COR-L47 (cell line): ENCODE results near the gene F8.
"Not testable (repeated sequence)": the region's sequence is repeated elsewhere in the genome, so short reads cannot be mapped to it uniquely, and the experiment has no call there.

Source experiments
- DNase-seq: peaks from one replicate; lab custom pipeline; 2025; lab: John Stamatoyannopoulos, UW

The F8 gene

DNA sequence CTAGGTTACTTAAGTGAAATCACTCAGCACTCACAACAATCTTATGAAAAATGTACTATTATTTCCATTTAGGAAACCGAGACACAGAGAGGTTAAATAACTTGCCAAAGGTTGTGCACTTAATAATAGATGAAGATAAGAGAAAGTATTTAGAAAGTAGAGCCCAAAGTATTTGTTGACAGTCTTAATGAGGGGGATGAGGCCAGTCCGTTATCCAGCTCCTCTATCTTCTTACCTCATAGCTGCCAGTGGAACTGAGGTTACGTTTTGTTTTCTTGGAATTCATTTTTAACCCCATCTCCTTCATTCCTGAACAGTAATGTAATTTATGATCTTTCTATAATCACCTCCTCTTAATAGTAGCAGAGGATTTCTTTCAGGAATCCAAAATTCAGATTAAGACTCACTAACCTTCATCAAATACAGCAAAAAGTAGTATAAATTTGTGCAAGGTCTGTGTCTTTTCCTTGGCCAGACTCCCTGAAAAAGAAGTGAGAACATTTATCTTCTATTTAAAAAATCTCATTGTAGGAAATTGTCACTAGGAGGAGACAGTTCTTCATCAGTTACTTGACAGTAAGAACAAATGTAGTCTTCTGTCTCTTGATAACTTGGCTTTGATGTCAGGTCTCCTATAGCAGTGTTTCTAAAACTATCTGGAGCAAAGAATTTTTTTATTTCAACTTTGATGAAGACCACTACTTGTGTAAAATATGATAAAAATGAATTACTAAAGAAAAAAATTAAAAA lies 35.5 kb downstream of the F8 start:
- DNase-seq = no peak

DNA sequence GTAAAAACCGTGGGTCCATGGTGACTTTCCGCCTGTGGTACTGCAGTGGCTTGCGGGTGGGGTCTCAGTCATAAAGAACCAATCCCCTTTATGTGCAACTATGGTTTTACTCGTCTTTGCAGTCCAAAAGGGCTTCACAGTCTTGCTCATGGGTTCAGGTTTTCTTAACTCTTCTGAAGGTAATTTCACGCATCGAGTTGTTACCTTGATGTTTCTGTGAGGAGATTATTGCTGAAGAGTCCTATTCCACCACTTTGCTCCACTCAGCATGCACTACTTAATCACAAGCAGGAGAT lies 41.5 kb downstream of the F8 start:
- DNase-seq = no peak

DNA sequence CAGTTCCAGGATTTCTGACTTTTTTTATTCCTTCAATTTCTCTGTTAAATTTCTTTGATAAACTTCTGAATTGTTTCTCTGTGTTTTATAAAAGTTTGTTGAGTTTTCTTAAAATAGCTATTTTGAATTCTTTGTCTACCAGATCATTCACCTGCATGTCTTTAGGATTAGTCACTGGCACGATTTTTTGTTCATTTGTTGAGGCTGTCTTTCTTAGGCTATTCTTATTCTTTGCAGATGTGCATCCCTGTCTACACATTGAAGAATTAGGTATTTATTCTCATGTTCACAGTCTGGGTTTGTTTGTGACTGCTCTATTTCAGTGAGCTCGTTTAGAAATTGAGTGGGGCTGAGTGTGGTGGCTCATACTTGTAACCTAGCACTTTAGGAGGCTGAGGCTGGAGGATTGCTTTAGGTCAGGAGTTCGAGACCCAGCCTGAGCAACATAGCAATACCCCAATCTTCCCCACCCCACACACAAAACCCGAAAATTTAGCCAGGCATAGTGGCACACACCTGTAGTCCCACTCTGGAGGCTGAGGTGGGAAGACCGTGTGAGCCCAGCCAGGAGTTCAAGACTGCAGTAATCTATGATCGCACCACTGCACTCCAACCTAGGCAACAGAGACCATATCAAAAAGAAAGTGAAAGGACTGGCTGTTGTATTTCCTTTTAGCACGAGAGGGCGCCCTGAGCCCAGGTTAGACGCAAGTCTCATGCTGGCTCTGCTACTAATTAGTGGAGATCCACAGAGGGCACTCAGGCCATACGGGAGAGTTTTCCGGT lies 42.0 kb downstream of the F8 start:
- DNase-seq = peak; percentile 57

DNA sequence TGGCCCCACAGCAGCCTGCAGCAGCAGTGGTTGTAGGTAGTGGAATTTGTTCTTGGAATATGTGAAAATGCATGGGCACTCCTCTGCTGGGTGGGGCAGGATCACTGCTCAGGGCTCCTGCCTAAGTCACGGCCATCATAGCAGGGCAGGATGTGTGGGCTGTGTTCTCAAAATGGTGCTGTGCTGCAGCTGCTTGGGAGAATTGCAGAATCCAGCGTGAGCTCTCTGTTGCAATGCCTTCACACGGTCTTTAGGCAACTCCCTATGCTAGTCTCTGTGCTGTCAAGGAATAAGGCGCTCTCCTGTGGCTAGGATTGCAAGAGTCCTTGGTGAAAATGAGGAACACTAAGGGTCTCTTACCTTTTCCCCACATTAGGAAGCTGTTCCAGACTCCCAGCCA lies 42.9 kb downstream of the F8 start:
- DNase-seq = no peak

DNA sequence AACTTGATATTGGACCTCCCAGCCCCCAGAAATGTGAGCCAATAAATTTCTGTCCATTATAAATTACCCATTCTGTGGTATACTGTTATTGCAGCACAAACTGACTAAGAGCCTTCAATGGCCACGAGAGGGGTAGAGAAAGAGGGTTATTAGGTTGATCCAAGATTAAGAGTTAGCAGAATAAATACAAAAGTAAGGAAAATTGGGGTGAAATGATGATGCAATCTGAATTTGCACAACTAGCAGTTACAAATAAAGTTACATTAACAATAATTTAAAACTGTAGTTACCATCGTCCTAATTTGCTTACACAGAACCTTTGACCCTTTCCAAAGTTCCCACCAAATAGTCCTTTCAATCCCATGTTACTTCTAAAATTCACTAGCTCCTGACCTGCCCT lies 54.2 kb downstream of the F8 start:
- DNase-seq = no peak

DNA sequence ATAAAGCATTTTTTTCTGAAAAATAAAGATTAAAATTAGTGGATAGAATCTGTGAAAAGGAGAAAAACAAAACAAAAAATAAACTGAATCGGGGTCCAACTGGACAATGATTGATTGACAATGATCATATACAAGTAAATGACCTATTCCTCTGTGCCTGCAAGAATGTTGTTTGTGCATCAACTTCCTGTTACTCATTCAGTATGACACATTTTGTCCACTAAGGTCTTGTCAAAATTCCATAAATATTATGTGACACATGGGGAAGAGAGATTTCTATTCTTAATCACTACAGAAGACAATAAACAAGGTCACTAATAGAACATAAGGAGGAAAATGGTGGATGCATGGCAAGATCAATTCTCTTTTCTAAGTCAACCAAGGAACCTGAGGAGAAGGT lies 54.9 kb downstream of the F8 start:
- DNase-seq = no peak

DNA sequence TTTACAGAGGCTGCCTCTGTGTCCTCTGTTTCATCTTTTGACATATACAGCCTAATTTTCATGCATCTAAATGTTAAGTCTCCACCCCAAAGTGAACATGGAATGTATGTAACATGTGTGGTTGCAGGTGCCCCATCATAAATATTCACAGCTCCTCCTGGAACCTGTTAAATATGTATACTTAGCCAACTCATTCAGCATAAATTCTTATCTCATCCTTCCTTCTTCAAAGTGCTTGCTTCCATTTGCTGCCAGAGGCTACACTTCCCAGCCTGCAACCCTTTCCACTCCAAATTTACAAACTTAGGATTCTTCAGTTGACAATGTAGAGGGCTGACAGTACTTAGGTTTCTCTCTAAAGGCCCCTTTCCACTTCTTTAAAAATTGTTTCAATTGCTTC lies 60.6 kb downstream of the F8 start:
- DNase-seq = no peak

- not testable (repeated sequence) for DNase-seq
Observed at GRCh38 chrX:154955799-154956198, 66.7 kb downstream of the F8 start.

DNA sequence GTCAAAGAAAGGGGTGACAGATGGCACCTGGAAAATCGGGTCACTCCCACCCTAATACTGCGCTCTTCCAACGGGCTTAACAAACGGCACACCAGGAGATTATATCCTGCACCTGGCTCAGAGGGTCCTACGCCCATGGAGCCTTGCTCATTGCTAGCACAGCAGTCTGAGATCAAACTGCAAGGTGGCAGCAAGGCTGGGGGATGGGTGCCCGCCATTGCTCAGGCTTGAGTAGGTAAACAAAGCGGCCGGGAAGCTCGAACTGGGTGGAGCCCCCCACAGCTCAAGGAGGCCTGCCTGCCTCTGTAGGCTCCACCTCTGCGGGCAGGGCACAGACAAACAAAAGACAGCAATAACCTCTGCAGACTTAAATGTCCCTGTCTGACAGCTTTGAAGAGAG lies 83.3 kb downstream of the F8 start:
- DNase-seq = not testable (repeated sequence)

DNA sequence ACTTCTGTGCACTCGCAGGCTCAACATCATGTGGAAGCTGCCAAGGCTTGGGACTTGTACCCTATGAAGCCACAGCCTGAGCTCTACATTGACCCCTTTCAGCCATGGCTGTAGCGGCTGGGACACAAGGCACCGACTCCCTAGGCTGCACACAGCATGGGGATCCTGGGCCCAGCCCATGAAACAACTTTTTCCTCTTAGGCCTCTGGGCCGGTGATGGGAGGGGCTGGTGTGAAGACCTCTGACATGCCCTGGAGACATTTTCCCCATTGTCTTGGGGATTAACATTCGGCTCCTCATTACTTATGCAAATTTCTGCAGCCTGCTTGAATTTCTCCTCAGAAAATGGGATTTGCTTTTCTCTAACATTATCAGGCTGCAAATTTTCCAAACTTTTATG lies 97.8 kb downstream of the F8 start:
- not testable (repeated sequence) for DNase-seq

DNA sequence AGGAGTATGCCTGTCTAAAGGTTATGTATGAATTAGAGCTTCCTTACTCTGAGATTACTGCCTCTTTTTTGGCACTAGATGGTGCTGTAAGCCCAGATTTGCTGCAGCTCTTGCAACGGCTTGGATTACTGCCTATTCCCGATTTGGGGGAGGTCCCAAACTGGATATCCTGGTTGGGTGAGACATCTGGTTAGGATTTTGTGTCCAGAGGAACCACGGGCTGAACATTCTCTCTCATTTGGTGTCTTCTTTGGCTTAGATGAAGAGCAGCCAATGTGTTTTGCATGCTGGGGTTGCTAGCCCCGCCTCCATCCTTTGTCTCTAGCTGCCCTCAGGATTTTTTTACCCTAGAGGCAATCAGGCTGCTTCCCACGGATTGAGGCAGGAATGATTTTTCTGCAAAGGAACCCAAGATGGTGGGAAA lies 104.5 kb downstream of the F8 start:
- peak; percentile 33 for DNase-seq

DNA sequence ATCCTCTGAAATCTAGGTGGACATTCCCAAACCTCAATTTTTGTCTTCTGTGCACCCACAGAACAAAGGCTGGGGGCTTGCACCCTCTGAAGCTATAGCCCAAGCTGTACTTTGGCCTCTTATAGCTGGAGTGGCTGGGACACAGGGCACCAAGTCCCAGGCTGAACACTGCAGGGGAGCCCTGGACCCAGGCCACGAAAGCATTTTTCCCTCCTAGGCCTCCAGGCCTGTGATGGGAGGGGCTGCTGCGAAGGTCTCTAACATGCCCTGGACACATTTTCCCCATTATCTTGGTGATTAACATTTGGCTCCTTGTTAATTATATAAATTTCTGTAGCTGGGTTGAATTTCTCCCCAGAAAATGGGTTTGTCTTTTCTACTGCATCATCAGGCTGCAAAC lies 108.5 kb downstream of the F8 start:
- DNase-seq = no peak

DNA sequence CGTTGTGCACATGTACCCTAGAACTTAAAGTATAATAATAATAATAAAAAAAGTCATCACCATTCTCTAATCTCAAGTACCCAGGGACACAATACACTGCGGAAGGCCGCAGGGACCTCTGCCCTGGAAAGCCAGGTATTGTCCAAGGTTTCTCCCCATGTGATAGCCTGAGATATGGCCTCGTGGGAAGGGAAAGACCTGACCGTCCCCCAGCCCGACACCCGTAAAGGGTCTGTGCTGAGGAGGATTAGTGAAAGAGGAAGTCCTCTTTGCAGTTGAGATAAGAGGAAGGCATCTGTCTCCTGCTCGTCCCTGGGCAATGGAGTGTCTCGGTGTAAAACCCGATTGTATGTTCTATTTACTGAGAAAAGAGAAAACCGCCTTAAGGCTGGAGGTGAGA lies 112.0 kb downstream of the F8 start:
- not testable (repeated sequence) for DNase-seq

DNA sequence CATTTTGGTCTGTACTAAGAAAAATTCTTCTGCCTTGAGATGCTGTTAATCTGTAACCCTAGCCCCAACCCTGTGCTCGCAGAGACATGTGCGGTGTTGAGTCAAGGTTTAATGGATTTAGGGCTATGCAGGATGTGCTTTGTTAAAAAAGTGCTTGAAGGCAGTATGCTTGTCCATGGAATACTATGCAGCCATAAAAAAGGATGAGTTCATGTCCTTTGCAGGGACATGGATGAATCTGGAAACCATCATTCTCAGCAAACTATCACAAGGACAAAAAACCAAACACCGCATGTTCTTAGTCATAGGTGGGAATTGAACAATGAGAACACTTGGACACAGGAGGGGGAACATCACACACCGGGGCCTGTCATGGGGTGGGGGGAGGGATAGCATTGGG lies 112.5 kb downstream of the F8 start:
- DNase-seq = not testable (repeated sequence)

DNA sequence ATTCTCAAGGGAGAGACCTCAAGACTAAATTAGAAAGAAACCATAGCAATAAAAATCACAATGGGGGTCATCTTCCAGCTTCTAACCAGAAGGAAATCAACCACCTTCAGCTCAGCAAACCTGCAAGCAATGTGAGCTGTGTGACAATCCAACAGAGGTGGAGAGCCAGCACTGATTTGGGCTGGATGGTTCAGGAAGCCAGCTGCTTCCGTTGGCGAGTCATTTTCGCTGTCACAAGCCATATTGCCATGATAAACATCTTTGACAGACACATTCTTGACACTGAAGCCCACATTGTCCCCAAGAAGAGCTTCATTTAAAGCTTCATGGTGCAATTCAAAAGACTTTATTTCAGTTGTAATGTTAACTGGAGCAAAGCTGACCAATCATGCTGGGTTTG lies 113.7 kb downstream of the F8 start:
- DNase-seq = no peak

DNA sequence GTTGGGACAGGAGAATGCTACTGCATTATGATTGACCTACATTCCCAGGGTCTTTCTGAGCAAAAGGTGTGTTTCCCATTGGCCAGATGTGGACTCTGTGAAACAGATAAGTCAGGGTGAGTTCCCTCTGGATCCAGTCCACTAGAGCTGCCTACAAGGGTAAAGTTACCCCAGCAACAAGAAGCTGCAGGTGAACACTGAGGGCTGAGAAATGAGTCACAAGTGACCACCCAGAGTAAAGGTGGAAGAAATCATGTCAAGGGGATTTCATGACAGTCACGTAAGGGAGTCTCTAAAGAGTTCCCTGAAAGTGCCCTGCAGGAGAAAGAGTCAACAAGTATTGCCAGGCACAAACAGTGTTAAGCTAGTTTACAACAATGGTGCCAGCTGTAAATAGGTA lies 120.1 kb downstream of the F8 start:
- no peak for DNase-seq

DNA sequence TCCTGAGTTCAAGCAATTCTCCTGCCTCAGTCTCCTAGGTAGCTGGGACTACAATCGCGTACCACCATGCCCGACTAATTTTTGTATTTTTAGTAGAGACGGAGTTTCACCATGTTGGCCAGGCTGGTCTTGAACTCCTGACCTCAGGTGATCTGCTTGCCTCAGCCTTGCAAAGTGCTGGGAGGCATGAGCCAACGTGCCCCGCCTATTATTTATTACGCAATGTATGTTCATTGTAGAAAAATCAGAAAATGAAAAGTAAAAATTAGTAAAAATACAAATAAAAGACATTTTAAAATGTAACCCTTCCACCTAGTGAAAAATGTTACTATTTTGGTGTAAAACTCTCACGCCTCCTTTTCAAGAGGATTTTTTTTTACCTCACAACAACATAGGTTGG lies 122.2 kb downstream of the F8 start:
- DNase-seq = no peak

- no peak for DNase-seq
Observed at GRCh38 chrX:154892296-154892695, 130.2 kb downstream of the F8 start.

- no peak for DNase-seq
Observed at GRCh38 chrX:154890990-154891639, 131.4 kb downstream of the F8 start.

DNA sequence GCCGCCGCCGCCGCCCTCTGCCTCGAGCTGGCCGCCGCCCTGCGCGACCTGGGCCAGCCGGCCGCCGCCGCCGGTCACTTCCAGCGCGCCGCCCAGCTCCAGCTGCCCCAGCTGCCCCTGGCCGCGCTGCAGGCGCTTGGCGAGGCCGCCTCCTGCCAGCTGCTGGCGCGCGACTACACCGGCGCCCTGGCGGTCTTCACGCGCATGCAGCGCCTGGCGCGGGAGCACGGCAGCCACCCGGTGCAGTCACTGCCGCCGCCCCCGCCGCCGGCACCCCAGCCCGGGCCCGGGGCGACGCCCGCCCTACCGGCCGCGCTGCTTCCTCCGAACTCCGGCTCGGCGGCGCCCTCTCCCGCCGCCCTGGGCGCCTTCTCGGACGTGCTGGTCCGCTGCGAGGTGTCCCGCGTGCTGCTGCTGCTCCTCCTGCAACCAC lies 135.7 kb downstream of the F8 start:
- DNase-seq = not testable (repeated sequence)

DNA sequence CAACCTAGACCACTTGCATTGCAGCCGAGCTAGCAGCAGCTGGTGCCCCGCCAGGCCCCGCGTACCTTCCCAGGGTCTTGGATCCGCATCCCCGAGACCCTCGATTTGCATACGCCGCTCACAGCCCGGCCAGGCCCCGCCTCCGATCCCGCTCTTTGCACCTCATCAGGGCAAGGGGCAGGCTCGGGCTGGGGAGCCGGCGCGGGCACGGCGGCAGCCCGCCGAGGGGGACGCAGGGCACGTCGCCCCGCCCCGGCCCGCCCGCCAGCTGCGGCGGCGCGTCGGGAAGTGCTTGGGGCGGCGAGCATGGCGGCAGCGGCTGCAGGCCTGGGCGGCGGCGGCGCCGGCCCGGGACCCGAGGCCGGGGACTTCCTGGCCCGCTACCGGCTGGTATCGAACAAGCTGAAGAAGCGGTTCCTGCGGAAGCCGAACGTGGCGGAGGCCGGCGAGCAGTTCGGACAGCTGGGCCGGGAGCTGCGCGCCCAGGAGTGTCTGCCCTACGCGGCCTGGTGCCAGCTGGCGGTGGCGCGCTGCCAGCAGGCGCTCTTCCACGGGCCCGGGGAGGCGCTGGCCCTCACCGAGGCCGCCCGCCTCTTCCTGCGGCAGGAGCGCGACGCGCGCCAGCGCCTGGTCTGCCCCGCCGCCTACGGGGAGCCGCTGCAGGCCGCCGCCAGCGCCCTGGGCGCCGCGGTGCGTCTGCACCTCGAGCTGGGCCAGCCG lies 136.3 kb downstream of the F8 start, which contains the start of gene F8A1:
Gene F8A1, plus strand, starts transcription at position 287 of the 720 bp plus-strand sequence. Its CDS starts 20 bp downstream, at position 307.
- DNase-seq = not testable (repeated sequence)

DNA sequence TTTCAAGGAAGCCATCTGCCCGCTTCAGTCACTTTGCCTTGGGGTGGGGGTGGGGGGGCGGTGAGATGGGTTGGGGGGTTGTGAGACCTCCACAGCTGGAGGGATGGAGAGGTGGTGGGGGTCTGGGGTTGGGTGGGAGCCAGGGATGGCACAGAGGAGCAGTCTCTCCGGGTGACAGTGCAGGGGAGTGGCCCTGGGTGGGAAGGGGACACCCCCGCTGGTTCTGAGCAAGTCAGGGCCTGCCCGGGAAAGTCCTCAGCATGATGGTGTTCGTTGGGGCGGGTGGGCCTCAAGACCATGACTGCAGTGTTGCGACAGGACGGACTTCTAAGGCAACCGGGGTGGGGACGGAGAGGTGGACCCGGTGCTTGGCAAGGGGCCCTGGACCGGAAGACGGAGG lies 137.0 kb downstream of the F8 start:
- DNase-seq = not testable (repeated sequence)
